Measurements from ENCODE around the gene ASB5. TPM values are rescaled to one million over a fixed set of nuclear protein-coding genes. Genes with fewer than 3 reads are reported as not detected.

ASB5 gene
- total RNA-seq, 1 experiment from 2014 or later = not detected

DNA sequence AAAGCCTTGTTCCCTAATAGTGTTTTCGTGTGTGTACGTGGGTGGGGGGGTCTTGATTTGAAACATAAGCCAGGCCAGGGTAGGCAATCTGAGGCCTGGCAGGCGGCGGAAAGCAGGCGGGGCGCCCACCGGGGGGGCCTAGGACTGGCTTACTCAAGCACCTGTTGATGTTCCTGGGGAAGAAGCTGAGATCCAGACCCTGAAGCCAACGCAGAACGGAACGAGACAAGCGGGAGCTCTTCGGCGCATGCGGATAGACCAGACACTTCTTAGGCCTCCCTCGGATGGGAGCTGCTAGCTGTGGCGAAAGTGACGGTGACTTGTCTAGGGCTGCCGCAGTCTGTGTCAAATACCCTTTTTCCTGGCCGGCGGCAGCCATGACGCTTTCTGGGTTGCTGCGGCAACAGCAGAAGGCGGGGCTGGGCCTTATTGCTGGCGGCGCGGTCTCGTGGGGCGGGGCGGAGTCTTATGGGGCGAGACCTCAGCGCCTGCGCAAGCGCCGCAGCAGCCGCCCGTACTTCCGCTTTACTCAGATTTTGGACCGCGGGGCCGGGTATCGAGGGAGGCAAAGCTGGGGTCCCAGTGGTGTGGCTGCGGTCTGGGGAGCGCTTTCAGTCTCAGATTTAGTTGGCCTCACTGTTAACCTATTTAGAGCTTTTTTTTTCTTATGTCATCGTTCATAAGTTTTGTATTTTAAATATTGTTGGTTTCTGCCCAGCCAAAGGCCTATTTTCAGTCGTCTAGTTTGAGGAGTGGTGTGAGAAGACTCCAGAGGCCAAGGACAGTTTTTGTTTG is 73.6 kb downstream of the ASB5 start, which contains the start of gene SPATA4 (continued):
- TF ChIP-seq, protein P1, sequence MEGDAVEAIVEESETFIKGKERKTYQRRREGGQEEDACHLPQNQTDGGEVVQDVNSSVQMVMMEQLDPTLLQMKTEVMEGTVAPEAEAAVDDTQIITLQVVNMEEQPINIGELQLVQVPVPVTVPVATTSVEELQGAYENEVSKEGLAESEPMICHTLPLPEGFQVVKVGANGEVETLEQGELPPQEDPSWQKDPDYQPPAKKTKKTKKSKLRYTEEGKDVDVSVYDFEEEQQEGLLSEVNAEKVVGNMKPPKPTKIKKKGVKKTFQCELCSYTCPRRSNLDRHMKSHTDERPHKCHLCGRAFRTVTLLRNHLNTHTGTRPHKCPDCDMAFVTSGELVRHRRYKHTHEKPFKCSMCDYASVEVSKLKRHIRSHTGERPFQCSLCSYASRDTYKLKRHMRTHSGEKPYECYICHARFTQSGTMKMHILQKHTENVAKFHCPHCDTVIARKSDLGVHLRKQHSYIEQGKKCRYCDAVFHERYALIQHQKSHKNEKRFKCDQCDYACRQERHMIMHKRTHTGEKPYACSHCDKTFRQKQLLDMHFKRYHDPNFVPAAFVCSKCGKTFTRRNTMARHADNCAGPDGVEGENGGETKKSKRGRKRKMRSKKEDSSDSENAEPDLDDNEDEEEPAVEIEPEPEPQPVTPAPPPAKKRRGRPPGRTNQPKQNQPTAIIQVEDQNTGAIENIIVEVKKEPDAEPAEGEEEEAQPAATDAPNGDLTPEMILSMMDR (IDR thresholded peaks at IDR 0.05 in 2 of 3, conservative IDR thresholded peaks at IDR 0.05 in 1 of 3; ENCODE audit: borderline replicate concordance in 1 of 3, insufficient read depth in 1 of 3, low read depth in 2 of 3, low read length in 2 of 3) = no peak
- no peak for TF ChIP-seq FOSL1 (IDR thresholded peaks at IDR 0.05; ENCODE audit: low read depth)

DNA sequence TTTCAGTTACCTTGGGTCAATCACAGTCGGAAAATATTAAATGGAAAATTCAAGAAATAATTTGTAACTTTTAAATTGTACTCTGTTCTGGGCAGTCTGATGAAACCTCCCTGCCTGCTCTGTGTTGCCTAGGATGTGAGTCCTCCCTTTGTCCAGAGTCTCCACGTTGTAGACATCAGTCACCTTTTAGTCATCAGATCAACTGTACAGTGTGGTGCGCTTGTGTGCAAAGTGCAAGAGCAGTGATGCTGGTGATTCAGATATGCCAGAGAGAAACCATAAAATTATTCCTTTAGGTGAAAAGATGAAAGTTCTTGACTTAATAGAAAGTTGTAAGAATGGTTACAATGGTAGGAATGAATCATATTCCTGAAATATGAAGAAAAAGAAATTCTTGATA is 75.1 kb downstream of the ASB5 start:
- ChIA-PET RAD21 (ENCODE audit: low non-redundant PET in 1 of 2, low total read pairs in 2 of 2, uncharacterized antibody in 2 of 2, unreplicated experiment in 2 of 2) (no interaction called here), CTCF (no interaction called here), POLR2A (no interaction called here)
- no peaks in the 10 kb centered on the region for H3K36me3 ChIP-seq (ENCODE audit: control insufficient read depth in 1 of 2, insufficient read depth in 2 of 2, low read length in 2 of 2)
- H3K4me1 ChIP-seq (ENCODE audit: control insufficient read depth in 1 of 2, insufficient read depth in 2 of 2, low read length in 2 of 2) = peaks cover 2 to 36% of the 10 kb centered on the region in 2 experiments; a peak in 3 of 4 replicates
- peak overlapping the region; percentile 29; the same call in 1 of the 2 replicates for H3K9ac ChIP-seq (ENCODE audit: low read length)
- peak; percentile 29 for DNase-seq (ENCODE audit: low read depth, low spot score)
- TF ChIP-seq POLR2AphosphoS5 (IDR thresholded peaks at IDR 0.05; ENCODE audit: low read depth, low read length) = 0 out of 2 replicates have a peak, but pooled peaks have one; percentile 22
- peak; percentile 26; the same call in 1 of the 2 replicates for TF ChIP-seq JUND (IDR thresholded peaks at IDR 0.05)
- no peak for TF ChIP-seq POLR2A (IDR thresholded peaks at IDR 0.05; ENCODE audit: borderline replicate concordance, extremely low read depth, insufficient read depth, insufficient read length)
- peak; percentile 34; the same call in 1 of the 2 replicates for TF ChIP-seq SP1 (IDR thresholded peaks at IDR 0.05; ENCODE audit: low read depth)
- TF ChIP-seq FOSL1 (IDR thresholded peaks at IDR 0.05; ENCODE audit: low read depth) = peak; percentile 42; the same call in 1 of the 2 replicates
- no peak for TF ChIP-seq YY1 (IDR thresholded peaks at IDR 0.05; ENCODE audit: extremely low read depth, insufficient replicate concordance, low read depth, low read length)
- no peaks in the 10 kb centered on the region for H4K20me1 ChIP-seq (ENCODE audit: insufficient read depth)
- BruUV-seq (replicated peaks) = no TSS peak
- no peaks in the 10 kb centered on the region for H3K79me2 ChIP-seq (ENCODE audit: insufficient read depth, low read length)
- no peaks in the 10 kb centered on the region for H3K27me3 ChIP-seq (ENCODE audit: insufficient read depth, low read length)
- H3K4me2 ChIP-seq (ENCODE audit: low read length) = peak overlapping the region; percentile 97
- ATAC-seq = peak; percentile 31; the same call in 1 of the 2 replicates
- no peaks in the 10 kb centered on the region for H3K9me3 ChIP-seq (ENCODE audit: control insufficient read depth in 1 of 2, insufficient read depth in 1 of 2, low read depth in 1 of 2, low read length in 2 of 2)
- no peak overlapping the region for H3K4me3 ChIP-seq (replicated peaks in 1 of 2; ENCODE audit: low read depth in 1 of 2, low read length in 2 of 2)
- H3K27ac ChIP-seq (ENCODE audit: low read depth, low read length) = no peak overlapping the region
- peaks cover 3% of the 10 kb centered on the region; the same call in 1 of the 2 replicates for H3K9me2 ChIP-seq (ENCODE audit: insufficient read depth)
- intact Hi-C loops (cut with micrococcal nuclease) = no loop called here
- peak overlapping the region; percentile 92 for H2AFZ ChIP-seq (ENCODE audit: low read depth, low read length, poor library complexity, severe bottlenecking)
